OCI-LY7 (cell line): ENCODE data around the gene LYRM4. TPM values are rescaled to one million over a fixed set of nuclear protein-coding genes. Genes with fewer than 3 reads are reported as not detected.

ENCODE experiments used
- BruUV-seq: library from RNA; stranded (reverse); fragments of 400-500 nt; replicated peaks from 2 replicates; lab custom pipeline; 2021; lab: Mats Ljungman, UMichigan
- CTCF ChIA-PET: fragments of 300-600 bp; sonication (Branson Sonifier 250); formaldehyde crosslinking; loops from one replicate; lab custom pipeline; 2022; ENCODE audit warnings: antibody characterized with exemption; ENCODE audit not compliant: unreplicated experiment; lab: Charles Lee
- POLR2A ChIA-PET: fragments of 300-600 bp; sonication (Branson Sonifier 250); formaldehyde crosslinking; loops from one replicate; lab custom pipeline; 2022; ENCODE audit warnings: antibody characterized with exemption; lab: Charles Lee
- DNase-seq: peaks from one replicate; pipeline ENCODE4 v3.0.0-alpha.2; 2015; ENCODE audit warnings: low spot score
- H2AFZ ChIP-seq: fragments of 200-600 bp; sonication (generic), shearing (Covaris generic); 2 replicates; pipeline ENCODE4 v1.6.1; 2014; ENCODE audit warnings: mild to moderate bottlenecking, antibody characterized with exemption, low read length, moderate library complexity
- H3K27ac ChIP-seq: fragments of 200-600 bp; sonication (generic); 2 replicates; pipeline ENCODE4 v1.5.1; 2014; ENCODE audit warnings: mixed run types, low read depth, mild to moderate bottlenecking, moderate library complexity, low read length, inconsistent platforms; ENCODE audit not compliant: poor library complexity, severe bottlenecking
- H3K36me3 ChIP-seq: fragments of 200-600 bp; sonication (generic); 2 replicates; pipeline ENCODE4 v1.6.1; 2014; ENCODE audit warnings: mild to moderate bottlenecking, antibody characterized with exemption, low read length, moderate library complexity, mixed read lengths; ENCODE audit not compliant: insufficient read depth
- H3K4me1 ChIP-seq: fragments of 200-600 bp; sonication (generic); 2 replicates; pipeline ENCODE4 v1.5.1; 2014; ENCODE audit warnings: mild to moderate bottlenecking, low read length; ENCODE audit not compliant: insufficient read depth, poor library complexity, severe bottlenecking
- H3K4me2 ChIP-seq: fragments of 200-600 bp; sonication (generic); 2 replicates; pipeline ENCODE4 v1.6.1; 2014; ENCODE audit warnings: mild to moderate bottlenecking, low read length
- H3K4me3 ChIP-seq: fragments of 200-600 bp; sonication (generic); 2 replicates; pipeline ENCODE4 v1.5.1; 2014; ENCODE audit warnings: mild to moderate bottlenecking, low read depth, low read length; ENCODE audit not compliant: poor library complexity, severe bottlenecking
- H3K79me2 ChIP-seq: fragments of 200-600 bp; sonication (generic); 2 replicates; pipeline ENCODE4 v1.6.1; 2016; ENCODE audit warnings: low read depth, mild to moderate bottlenecking, low read length, moderate library complexity, mixed read lengths; ENCODE audit not compliant: insufficient read depth
- H3K9me2 ChIP-seq: fragments of 200-600 bp; sonication (generic); 2 replicates; pipeline ENCODE4 v1.6.1; 2016; ENCODE audit warnings: mild to moderate bottlenecking, low read length, mixed read lengths; ENCODE audit not compliant: insufficient read depth
- H3K9me3 ChIP-seq: fragments of 200-600 bp; sonication (generic); 2 replicates; pipeline ENCODE4 v1.6.1; 2014; ENCODE audit warnings: mild to moderate bottlenecking, mixed run types, low read length, mixed read lengths
- H4K20me1 ChIP-seq: fragments of 200-600 bp; sonication (generic); 2 replicates; pipeline ENCODE4 v1.6.1; 2014; ENCODE audit warnings: mild to moderate bottlenecking, antibody characterized with exemption, low read length, moderate library complexity, mixed read lengths; ENCODE audit not compliant: insufficient read depth
- CTCF ChIP-seq: fragments of 200-600 bp; sonication (generic); conservative IDR thresholded peaks from 2 replicates; pipeline ENCODE4 v1.5.1; 2014; ENCODE audit warnings: mild to moderate bottlenecking, antibody characterized with exemption, low read length, moderate library complexity, mixed read lengths
- EZH2phosphoT487 ChIP-seq: fragments of 200-600 bp; sonication (generic); IDR thresholded peaks from 2 replicates; pipeline ENCODE4 v1.6.1; 2018; ENCODE audit warnings: low read depth, borderline replicate concordance, mild to moderate bottlenecking, mixed run types, antibody characterized with exemption, low read length, moderate library complexity, mixed read lengths
- intact Hi-C: fragments of 100-400 bp; cut with micrococcal nuclease; formaldehyde crosslinking; loops from one replicate; pipeline ENCODE4 v1.10.0; 2022; ENCODE audit not compliant: unreplicated experiment
- total RNA-seq, 2 experiments: library from RNA; depleted of rRNA in 1 of 2; stranded (reverse); fragments of >200 nt in 1 of 2; shearing (Covaris generic) in 1 of 2; gene quantifications; 2 replicates each; pipeline ENCODE4 v1.2.3, GENCODE V29; 2014 to 2022

Gene LYRM4
- total RNA-seq, 2 experiments from 2014 or later, result 19.6 to 34.3 TPM

DNA sequence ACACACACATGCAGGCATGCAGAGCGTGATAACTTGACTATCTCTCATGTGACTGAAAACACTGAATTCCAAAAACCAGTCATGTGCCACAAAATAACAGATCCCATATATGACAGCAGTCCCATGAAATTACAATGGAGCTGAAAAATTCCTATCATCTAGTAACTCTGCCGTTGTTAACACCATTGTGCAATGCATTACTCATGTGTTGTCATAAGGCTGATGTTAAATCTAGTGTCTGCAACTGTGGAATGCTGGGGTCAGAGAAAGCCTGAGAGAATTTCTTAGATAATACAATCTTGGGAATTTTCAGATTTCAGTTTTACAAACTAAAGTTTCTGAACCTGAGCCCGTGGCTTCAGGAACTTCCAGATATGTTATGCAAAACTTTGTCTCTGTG, 70.2 kb downstream of the LYRM4 start:
- Histone ChIP-seq H3K9me3 (no peaks in the 10 kb centered on the region), H4K20me1 (no peaks in the 10 kb centered on the region), H3K36me3 (0 out of 2 replicates have a peak, but pooled peaks cover 4% of the 10 kb centered on the region), H2AFZ (no peak overlapping the region), H3K4me1 (no peaks in the 10 kb centered on the region), H3K4me2 (no peak overlapping the region), H3K27ac (no peak overlapping the region), H3K79me2 (no peaks in the 10 kb centered on the region), H3K4me3 (no peak overlapping the region), H3K9me2 (no peaks in the 10 kb centered on the region)
- BruUV-seq, result no TSS peak
- DNase-seq, result no peak
- POLR2A ChIA-PET, result interaction anchor here (0.7 kb wide), 1 partner anchor 873 kb away, joined by 3 read pairs; no protein-coding TSS in a partner anchor
- no peak for TF ChIP-seq CTCF
- no peak for TF ChIP-seq EZH2phosphoT487
- CTCF ChIA-PET, result no interaction called here
- intact Hi-C loops, result no loop called here

- H2AFZ ChIP-seq, result no peak overlapping the region
- no peaks in the 10 kb centered on the region for H4K20me1 ChIP-seq
- TF ChIP-seq CTCF (no peak), EZH2phosphoT487 (no peak)
- H3K4me3 ChIP-seq, result no peak overlapping the region
- no peaks in the 10 kb centered on the region for H3K79me2 ChIP-seq
- H3K27ac ChIP-seq, result no peak overlapping the region
- no peaks in the 10 kb centered on the region for H3K9me3 ChIP-seq
- CTCF ChIA-PET, result no interaction called here
- no TSS peak for BruUV-seq
- intact Hi-C loops, result no loop called here
- no peak overlapping the region for H3K4me2 ChIP-seq
- no peaks in the 10 kb centered on the region for H3K9me2 ChIP-seq
- POLR2A ChIA-PET, result interaction anchor here (1.5 kb wide), 1 partner anchor 14 kb away, joined by 5 read pairs; no protein-coding TSS in a partner anchor
- H3K36me3 ChIP-seq, result 0 out of 2 replicates have a peak, but pooled peaks cover 4% of the 10 kb centered on the region
- H3K4me1 ChIP-seq, result no peaks in the 10 kb centered on the region
- DNase-seq, result no peak
Measured at GRCh38 chr6:5188646-5189045, 72.1 kb downstream of the LYRM4 start.

- CTCF ChIA-PET, result no interaction called here
- H3K9me2 ChIP-seq, result no peaks in the 10 kb centered on the region
- no TSS peak for BruUV-seq
- no peak overlapping the region for H3K27ac ChIP-seq
- no peak overlapping the region for H3K4me2 ChIP-seq
- DNase-seq, result no peak
- no peaks in the 10 kb centered on the region for H3K36me3 ChIP-seq
- intact Hi-C loops, result no loop called here
- H4K20me1 ChIP-seq, result no peaks in the 10 kb centered on the region
- H2AFZ ChIP-seq, result no peak overlapping the region
- no peaks in the 10 kb centered on the region for H3K79me2 ChIP-seq
- TF ChIP-seq CTCF, result no peak
- no peak for TF ChIP-seq EZH2phosphoT487
- POLR2A ChIA-PET, result interaction anchor here (1.1 kb wide), 1 partner anchor 22 kb away, joined by 3 read pairs; no protein-coding TSS in a partner anchor
- no peak overlapping the region for H3K4me3 ChIP-seq
- no peaks in the 10 kb centered on the region for H3K9me3 ChIP-seq
- no peaks in the 10 kb centered on the region for H3K4me1 ChIP-seq
Measured at GRCh38 chr6:5184878-5185277, 75.9 kb downstream of the LYRM4 start.
